ENCODE results near the gene TWIST2. TPM values are rescaled to one million over a fixed set of nuclear protein-coding genes. Genes with fewer than 3 reads are reported as not detected.

TWIST2 gene
- total and polyA plus RNA-seq, 11 donors, result 0.39 to 10.9 (median 1.4) TPM

DNA sequence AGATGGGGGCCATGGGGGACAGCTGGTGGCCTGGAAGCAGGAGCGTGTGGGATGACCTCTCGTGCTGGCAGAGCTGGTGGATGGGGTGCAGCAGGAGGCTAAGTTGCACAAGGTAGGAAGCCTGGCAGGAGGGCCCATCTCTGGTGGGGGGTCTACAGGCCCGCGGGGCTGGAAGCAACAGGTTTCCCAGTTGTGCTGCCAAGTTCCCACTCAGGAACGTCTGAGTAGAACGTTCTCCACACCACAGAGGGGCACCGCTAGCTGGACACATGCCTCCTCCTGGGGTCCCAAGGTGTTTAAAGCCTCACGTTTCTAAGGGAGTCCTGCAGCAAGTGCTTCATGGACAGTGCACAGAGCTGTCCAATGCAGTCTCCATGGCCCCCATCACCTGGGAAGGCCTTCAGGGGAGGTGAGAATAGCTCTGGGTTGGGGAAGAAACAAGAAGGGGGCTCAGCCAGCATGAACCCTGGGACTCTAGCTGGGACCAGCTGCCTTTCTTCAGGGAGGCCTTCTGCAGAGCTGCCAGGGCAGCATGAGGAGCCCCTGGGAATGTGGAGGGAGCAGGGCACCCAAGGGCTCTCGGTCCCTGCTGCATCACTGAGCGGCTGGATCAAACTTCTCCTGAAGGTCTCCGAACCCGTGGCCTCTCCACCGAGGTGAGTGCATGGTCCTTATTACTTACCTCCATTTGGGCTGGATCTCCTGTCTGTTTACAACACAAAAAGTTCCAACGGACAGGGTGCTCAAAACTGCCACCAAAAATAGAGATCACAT is 80.0 kb downstream of the TWIST2 start:
- no peak for ATAC-seq

DNA sequence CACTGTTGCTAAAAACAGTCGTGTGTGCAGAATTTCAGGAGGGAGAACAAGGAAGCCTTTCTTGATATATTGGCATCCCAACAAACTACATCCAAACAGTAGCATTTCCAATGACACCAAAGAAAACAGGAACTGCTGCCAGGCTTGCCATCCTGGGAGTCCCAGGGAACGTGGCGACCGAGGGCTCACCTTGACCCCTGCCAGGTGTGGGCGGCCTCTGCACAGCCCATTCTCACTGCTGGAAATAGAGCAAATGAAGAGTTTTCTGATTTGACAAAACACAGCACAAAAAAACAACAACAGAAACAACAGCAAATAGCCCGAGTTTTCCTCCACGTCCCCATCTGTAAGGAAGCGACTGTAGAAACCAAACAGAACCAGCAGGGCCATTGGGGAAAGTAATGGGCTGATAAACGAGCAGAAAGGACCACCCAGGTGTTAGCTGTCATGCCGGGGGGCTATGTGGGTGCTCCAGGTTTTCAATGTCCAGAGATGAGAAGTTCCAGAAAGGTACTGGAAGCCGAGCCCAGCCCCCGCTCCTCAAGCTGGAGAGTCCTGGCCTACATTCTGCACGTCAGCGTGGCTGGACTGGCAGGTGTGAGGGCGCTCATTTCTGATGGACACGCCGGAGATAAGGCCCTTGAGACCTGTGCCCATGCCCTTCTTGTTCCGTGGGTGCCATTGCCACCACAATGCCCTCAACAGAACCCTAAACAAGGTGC is 80.8 kb downstream of the TWIST2 start:
- peaks cover 0 to 7% (median 2%) of the 10 kb centered on the region in 12 donors for H3K9me3 ChIP-seq
- peaks cover 0 to 3% (median 0%) of the 10 kb centered on the region in 9 donors for H3K27me3 ChIP-seq
- H3K27ac ChIP-seq, result peak overlapping the region in 7 of 12 donors; percentile 11 to 66 (median 34)
- H3K36me3 ChIP-seq, result no peaks in the 10 kb centered on the region
- 67 to 75% (median 72%) methylated on average over 18 of the region's 18 CpGs for WGBS, 4 donors
- no peak for ATAC-seq
- DNase-seq, result peak in 1 of 5 donors; percentile 28
- intact Hi-C loops (cut with DNase I), result no loop called here
- TF ChIP-seq POLR2A (IDR thresholded peaks at IDR 0.05), result no peak
- TF ChIP-seq, protein P1, sequence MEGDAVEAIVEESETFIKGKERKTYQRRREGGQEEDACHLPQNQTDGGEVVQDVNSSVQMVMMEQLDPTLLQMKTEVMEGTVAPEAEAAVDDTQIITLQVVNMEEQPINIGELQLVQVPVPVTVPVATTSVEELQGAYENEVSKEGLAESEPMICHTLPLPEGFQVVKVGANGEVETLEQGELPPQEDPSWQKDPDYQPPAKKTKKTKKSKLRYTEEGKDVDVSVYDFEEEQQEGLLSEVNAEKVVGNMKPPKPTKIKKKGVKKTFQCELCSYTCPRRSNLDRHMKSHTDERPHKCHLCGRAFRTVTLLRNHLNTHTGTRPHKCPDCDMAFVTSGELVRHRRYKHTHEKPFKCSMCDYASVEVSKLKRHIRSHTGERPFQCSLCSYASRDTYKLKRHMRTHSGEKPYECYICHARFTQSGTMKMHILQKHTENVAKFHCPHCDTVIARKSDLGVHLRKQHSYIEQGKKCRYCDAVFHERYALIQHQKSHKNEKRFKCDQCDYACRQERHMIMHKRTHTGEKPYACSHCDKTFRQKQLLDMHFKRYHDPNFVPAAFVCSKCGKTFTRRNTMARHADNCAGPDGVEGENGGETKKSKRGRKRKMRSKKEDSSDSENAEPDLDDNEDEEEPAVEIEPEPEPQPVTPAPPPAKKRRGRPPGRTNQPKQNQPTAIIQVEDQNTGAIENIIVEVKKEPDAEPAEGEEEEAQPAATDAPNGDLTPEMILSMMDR (IDR thresholded peaks at IDR 0.05), result no peak
- H3K4me3 ChIP-seq, result no peak overlapping the region
- H3K4me1 ChIP-seq, result peaks cover 0 to 17% (median 4%) of the 10 kb centered on the region in 12 donors

More for the DNA sequence above, 80.0 kb downstream of the TWIST2 start:
- H3K36me3 ChIP-seq, result no peaks in the 10 kb centered on the region
- H3K4me1 ChIP-seq, result peaks cover 0 to 17% (median 4%) of the 10 kb centered on the region in 12 donors
- no peak overlapping the region for H3K4me3 ChIP-seq
- no peak overlapping the region for H3K27ac ChIP-seq
- peak in 2 of 5 donors; percentile 19 to 20 for DNase-seq
- H3K9me3 ChIP-seq, result no peaks in the 10 kb centered on the region
- peaks cover 0 to 4% (median 0%) of the 10 kb centered on the region in 9 donors for H3K27me3 ChIP-seq
- TF ChIP-seq, protein P1 (IDR thresholded peaks at IDR 0.05), result no peak
- TF ChIP-seq POLR2A (IDR thresholded peaks at IDR 0.05), result no peak
- 80 to 92% (median 84%) methylated on average over 11 to 14 of the region's 14 CpGs for WGBS, 4 donors
- intact Hi-C loops (cut with DNase I), result no loop called here

DNA sequence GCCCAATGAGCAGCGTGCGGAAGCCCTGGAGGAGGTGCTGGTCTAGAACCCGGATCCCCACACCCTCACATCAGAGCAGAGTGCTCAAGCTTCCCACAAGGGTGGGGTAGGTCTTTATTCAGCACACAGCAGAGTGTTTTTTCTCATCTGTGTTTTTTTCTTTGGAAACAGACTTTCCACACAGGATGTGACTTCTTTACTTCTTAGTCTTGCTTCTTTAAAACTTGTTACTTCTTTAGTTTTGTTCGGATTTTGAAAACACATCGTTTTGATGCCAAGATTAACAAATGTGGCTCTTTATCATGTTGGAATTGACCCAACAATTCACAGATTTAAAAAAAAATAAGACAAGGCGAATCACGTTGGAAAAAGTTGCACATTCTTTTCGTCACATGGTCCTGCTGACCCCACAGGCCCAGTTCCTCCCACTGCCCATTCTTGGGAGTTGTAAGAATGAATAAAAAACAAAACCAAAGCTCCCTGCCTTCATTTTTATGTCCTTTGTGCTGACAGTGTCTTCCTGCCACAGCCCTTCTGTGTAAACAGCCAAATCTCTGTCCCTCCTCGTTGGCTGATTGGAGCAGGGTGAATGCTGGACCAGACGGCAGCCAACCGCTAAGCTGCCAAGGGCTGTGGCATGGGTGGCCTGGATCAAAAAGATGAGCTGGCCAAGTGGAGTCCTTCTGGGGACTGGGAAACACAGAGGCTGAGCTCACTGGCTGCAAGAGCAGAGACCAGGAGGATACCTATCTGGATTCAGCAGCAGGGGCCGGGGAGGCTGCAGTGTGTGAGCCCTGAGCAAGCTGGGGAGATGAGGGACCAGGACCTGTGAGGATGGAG is 81.6 kb downstream of the TWIST2 start:
- H3K27ac ChIP-seq, result peak overlapping the region in 9 of 12 donors; percentile 11 to 66 (median 37)

More for the DNA sequence above, 81.6 kb downstream of the TWIST2 start:
- Histone ChIP-seq H3K36me3 (no peaks in the 10 kb centered on the region), H3K27me3 (no peaks in the 10 kb centered on the region), H3K4me3 (no peak overlapping the region), H3K9me3 (peaks cover 0 to 14% (median 4%) of the 10 kb centered on the region in 12 donors), H3K4me1 (peaks cover 0 to 17% (median 4%) of the 10 kb centered on the region in 12 donors)
- ATAC-seq, result peak; percentile 45 to 86 (median 82)
- DNase-seq, result peak in 3 of 5 donors; percentile 23 to 64 (median 52)
- 40 to 52% (median 49%) methylated on average over 12 of the region's 12 CpGs for WGBS, 4 donors
- intact Hi-C loops (cut with DNase I), result no loop called here
- no peak for TF ChIP-seq POLR2A (IDR thresholded peaks at IDR 0.05)
- TF ChIP-seq, protein P1 (IDR thresholded peaks at IDR 0.05), result no peak
